Germinal center (tissue), 1 donor: ENCODE measurements around the gene CDH23.

ENCODE experiments used
- DNase-seq: peaks from one replicate; pipeline ENCODE4 v3.0.0; 2012; ENCODE audit warnings: mixed read lengths, low spot score

The CDH23 gene

GRCh38 chr10:71726580-71727104, 329.9 kb downstream of the CDH23 start:
- DNase-seq = no peak

DNA sequence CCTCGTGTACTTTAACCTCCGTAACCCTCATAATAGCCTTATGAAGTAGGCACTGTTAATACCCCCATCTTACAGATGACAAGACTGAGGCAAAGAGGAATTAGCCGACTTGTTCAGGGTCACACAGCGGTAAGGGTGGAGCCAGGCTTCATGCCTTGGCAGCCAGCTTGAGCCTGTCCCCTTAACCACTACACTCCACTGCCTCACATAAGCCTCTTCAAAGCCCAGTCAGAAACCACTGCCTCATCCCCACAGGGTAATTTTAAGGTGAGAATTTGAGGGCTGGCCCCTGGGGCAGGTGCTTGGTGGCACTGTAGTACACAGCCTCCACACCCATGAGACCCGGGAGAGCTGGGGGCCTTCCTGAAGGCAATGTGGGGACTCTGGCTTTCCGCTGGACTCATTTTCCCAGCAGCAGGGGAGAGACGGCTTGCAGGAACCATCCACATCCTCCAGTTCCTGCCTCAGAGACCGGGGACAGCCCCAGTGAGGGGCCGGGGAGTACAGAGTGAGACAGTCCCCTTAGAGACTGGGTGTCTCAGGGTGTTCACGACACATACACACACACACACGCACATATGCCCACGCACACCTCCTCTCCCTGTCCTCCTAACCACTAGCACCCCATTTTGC, 330.5 kb downstream of the CDH23 start:
- DNase-seq = peak; percentile 52

GRCh38 chr10:71727738-71728737, 331.3 kb downstream of the CDH23 start:
- peak; percentile 73 for DNase-seq

- no peak for DNase-seq
Observed at GRCh38 chr10:71729161-71729636, 332.5 kb downstream of the CDH23 start.

GRCh38 chr10:71731791-71732190, 335.1 kb downstream of the CDH23 start:
- DNase-seq = no peak

- DNase-seq = no peak
Observed at GRCh38 chr10:71734797-71735196, 338.1 kb downstream of the CDH23 start.

GRCh38 chr10:71735709-71736569, 339.2 kb downstream of the CDH23 start:
- DNase-seq = peak; percentile 46

- no peak for DNase-seq
Observed at GRCh38 chr10:71736570-71736952, 339.8 kb downstream of the CDH23 start.

DNA sequence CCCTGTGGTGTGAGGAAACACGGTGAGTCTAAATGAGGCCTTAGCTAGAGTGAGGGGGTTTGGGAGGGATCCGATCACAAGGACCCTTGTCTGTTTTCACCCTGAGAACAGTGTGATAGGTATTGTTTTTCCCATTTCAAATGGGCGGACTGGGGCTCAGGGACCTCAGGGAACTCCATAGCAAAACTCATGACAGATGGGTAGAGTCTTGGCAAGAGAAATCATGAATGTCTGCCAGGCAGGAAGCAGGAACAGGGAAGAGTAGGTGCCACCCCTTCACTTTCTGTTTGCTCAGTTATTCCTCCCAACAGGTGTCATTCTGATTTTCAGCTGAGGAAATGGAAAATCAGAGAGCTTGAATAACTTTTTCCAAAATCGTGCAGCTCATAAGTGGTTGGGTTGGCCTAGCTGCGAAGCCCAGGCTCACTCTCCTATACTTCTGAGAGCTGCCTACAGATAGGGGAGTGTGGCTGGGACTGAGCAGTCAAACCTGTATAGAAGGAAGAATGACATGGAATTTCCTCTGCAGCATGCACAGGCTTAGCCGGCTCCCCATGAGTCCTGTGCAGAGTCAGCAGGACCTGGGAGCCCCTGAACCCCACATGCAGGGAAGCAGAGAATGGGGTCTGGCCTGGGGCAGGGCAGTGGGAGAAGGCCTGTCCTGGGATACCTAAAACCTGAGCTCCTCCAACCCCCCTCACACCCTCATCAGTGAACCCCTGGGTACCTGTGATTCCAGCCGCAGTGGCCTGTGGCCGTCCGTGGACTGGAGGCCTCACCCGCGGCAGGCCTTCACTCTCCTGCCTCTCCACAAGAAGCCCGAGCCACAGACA, 340.5 kb downstream of the CDH23 start:
- no peak for DNase-seq

DNA sequence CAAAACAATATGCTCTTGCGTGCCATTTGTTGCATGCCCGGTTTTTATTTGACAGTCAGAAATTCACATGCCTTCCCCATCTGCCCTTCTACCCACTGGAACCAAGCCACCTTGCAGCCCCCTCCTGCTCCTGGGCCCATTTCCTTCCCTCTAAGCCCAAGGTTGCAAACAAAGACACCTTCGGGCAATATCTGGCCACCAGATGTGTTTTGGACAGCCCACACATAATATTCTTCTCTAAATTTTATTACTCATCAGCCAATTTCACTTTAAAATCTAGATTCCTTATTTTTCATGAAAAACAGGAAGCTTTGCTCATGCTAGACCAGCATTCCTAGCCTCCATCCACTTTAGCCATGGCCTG, 341.1 kb downstream of the CDH23 start:
- DNase-seq = no peak

DNA sequence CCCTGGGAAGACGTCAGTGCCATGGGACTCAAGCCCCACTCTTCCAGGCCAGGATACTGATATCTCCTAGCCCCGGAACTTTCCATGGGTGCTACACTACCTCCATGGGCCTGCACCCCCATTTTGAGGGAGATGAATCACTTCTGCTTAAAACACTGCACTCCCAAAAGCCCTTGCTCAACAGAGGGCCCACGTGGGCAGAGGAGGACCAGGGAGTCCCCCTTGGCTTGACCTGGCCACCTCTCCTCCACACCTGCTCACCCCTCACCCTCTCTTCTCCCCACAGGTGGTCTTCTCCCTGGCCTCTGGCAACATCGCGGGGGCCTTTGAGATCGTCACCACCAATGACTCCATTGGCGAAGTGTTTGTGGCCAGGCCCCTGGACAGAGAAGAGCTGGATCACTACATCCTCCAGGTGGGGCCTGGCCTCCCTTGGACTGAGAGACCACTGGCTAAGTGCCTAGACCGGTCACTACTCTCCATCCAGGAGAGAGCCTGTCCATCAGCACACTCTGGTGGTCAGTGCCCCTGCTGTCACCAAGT, 342.7 kb downstream of the CDH23 start:
- DNase-seq = no peak

- DNase-seq = no peak
Observed at GRCh38 chr10:71740069-71740653, 343.4 kb downstream of the CDH23 start.

- DNase-seq = no peak
Observed at GRCh38 chr10:71741029-71741428, 344.3 kb downstream of the CDH23 start.

- DNase-seq = no peak
Observed at GRCh38 chr10:71741671-71742070, 345.0 kb downstream of the CDH23 start.

DNA sequence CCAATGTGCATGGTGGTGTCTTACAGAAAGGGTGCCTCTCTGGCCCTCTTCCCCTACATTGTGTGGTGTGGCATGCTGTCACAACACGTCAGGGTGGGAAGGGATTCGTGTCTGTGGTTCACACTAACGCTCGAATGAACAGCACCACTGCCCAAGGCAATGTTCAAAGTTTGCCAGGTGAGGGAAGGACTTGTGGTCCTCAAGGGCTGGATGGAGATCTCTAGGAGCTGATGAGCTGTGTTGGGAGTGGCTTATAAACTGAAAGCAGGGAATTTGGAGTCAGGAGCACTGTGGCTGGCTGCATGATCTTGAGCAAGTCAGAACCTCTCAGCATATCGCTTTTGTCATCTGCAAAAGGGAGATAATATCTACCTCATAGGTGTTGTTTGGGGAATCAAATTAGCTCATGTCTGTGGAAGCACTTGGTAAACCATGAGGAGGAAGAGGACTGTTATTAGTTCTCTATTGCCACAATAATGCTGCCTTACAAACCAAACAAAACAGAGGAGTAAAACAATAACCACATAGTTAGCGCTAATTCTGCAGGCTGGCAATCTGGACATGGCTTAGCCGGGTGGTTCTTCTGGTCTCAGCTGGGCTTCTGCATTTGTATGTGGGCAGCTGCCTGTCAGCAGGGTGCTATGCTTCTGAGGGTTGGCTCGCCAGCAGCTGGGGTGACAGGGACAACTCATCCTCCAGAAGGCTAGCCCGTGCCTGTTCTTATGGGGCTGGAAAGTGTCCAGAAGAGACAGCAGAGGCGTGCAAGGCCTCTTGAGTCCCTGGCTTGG, 345.8 kb downstream of the CDH23 start:
- DNase-seq = no peak

DNA sequence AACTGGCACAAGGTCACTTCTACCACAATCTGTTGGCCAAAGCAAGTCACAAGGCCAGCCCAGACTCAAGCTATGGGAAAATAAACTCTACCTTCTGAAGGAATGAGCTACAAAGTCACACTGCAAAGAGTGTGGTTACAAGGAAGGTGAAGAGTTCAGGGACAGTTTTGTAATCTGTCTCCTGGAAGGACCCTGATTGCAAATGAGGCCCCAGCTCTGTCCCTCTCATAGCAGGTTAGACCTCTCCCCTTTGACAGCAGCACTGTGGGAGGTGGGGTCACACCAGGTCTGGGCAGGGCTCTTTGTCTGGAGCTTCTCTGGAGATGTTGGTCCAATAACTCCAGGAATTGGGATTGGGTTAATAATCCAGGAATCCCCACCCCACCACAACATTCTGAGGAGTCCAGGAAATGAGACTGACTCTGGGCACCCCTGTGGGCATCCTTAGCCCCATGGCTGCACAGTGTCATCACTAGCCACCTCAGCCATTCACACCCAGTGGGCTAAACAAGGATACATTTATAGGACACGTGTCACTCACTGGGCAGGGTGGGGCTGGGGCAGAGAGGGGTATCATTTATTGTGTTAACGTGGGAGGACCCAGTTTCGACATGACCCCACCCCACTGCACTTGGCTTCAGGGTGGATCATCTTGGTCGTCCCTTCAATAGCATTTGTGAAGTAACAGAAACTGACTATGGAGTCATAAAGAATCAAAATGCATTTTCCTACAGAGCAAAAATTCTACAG, 346.5 kb downstream of the CDH23 start:
- no peak for DNase-seq

GRCh38 chr10:71743866-71744265, 347.1 kb downstream of the CDH23 start:
- DNase-seq = no peak

DNA sequence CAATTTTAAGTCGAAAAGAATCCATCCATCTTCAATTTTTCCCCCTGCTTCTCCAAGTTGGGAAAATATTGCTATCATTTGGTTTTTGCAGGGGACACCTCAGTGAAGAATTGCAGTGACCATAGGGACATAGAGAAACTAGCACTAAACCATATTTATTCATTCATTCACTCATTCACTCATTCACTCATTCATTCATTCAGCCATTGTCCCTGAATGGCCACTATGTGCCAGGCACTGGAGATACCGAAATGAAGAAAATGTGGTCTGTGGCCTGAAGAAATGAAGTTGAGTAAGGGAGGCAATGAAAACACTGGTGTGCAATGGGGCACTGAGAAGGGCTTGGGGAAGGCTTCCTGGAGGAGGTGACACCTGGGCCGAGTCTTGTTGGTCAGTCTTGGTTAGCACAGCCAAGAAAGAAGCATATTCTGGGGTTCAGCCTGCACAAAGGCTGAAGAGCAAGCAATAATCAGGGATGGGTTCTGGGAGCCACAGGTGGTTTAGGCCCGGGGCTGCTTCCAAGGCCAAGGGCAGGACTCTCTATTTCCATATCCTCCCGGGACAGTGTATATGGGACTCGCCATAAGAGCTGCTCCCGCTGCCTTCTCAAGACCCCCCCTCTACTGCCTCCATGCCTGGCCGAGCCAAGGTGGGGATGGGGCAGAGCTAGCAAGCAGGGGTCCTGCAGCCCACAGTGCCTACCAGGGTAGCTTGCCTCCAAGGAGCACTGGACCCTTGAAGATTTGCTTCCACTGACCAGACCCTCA, 348.4 kb downstream of the CDH23 start:
- no peak for DNase-seq
